OCI-LY7 (cell line): ENCODE results near the gene PAX7.

Experiments used
- EZH2phosphoT487 ChIP-seq: fragments of 200-600 bp; sonication (generic); IDR thresholded peaks from 2 replicates; pipeline ENCODE4 v1.6.1; 2018; ENCODE audit warnings: low read depth, borderline replicate concordance, mild to moderate bottlenecking, mixed run types, antibody characterized with exemption, low read length, moderate library complexity, mixed read lengths
- TF ChIP-seq, protein P1 (sequence below): fragments of 200-600 bp; sonication (generic); conservative IDR thresholded peaks from 2 replicates; pipeline ENCODE4 v1.5.1; 2014; ENCODE audit warnings: mild to moderate bottlenecking, antibody characterized with exemption, low read length, moderate library complexity, mixed read lengths

DNA sequence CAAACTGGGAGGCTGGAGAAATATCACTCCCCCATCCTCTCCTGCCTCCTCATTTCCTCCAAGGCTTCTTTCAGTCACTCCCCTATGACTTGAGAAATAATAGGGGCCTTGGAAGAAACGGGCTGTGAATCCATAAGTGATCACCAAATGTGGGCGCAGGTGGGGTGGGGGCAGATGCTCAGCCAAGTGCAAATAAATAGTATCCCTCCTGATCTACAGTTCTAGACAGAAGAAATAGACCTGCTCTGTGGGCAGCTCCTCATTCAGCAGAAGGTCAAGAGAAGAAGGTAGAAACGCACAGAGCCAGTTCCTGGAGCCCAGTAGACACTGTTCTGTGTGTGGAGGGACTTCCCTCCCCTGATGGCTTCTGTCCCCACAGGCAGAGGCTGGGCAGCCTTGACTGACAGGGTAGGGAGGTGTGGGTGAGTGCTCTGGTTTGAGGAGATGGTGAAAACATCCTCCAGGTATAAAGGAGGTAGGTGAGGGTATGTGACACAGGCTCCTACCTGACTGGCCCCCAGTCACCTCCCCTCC lies 17.1 kb downstream of the PAX7 start:
- TF ChIP-seq, protein P1, sequence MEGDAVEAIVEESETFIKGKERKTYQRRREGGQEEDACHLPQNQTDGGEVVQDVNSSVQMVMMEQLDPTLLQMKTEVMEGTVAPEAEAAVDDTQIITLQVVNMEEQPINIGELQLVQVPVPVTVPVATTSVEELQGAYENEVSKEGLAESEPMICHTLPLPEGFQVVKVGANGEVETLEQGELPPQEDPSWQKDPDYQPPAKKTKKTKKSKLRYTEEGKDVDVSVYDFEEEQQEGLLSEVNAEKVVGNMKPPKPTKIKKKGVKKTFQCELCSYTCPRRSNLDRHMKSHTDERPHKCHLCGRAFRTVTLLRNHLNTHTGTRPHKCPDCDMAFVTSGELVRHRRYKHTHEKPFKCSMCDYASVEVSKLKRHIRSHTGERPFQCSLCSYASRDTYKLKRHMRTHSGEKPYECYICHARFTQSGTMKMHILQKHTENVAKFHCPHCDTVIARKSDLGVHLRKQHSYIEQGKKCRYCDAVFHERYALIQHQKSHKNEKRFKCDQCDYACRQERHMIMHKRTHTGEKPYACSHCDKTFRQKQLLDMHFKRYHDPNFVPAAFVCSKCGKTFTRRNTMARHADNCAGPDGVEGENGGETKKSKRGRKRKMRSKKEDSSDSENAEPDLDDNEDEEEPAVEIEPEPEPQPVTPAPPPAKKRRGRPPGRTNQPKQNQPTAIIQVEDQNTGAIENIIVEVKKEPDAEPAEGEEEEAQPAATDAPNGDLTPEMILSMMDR, result no peak
- no peak for TF ChIP-seq EZH2phosphoT487
